Fibroblast of skin of left quadriceps (primary cell): ENCODE measurements around the gene PTPRO.
A peak's percentile ranks its signal among the peaks of the same experiment; 100 is the strongest.

Experiments used
- DNase-seq, 2 experiments: peaks; one replicate each; pipeline ENCODE4 v3.0.0-alpha.2; 2013; ENCODE audit warnings: low read depth in 2 of 2

PTPRO gene

GRCh38 chr12:15322164-15323061 is at the start of gene PTPRO:
Gene PTPRO (plus strand): TSS chr12:15322508.
- DNase-seq, result no peak

GRCh38 chr12:15273896-15274295 is 48.4 kb upstream of the PTPRO start:
- DNase-seq, result no peak

- no peak for DNase-seq
Measured at GRCh38 chr12:15274561-15274967, 47.7 kb upstream of the PTPRO start.

- DNase-seq, result peak; percentile 16 to 20
Measured at GRCh38 chr12:15276088-15276698, 46.1 kb upstream of the PTPRO start.

GRCh38 chr12:15278816-15279658 is 43.3 kb upstream of the PTPRO start:
- DNase-seq, result peak; percentile 43 to 52

GRCh38 chr12:15280930-15281329 is 41.4 kb upstream of the PTPRO start:
- DNase-seq, result no peak

GRCh38 chr12:15289192-15289591 is 33.1 kb upstream of the PTPRO start:
- DNase-seq, result no peak

GRCh38 chr12:15293731-15294130 is 28.6 kb upstream of the PTPRO start:
- no peak for DNase-seq

GRCh38 chr12:15299947-15300346 is 22.4 kb upstream of the PTPRO start:
- no peak for DNase-seq

GRCh38 chr12:15304296-15304695 is 18.0 kb upstream of the PTPRO start:
- DNase-seq, result no peak

GRCh38 chr12:15306605-15307004 is 15.7 kb upstream of the PTPRO start:
- no peak for DNase-seq

GRCh38 chr12:15307079-15307478 is 15.2 kb upstream of the PTPRO start:
- DNase-seq, result no peak

GRCh38 chr12:15318841-15319240 is 3.5 kb upstream of the PTPRO start:
- DNase-seq, result no peak

GRCh38 chr12:15320881-15321280 is 1.4 kb upstream of the PTPRO start:
- no peak for DNase-seq

- DNase-seq, result no peak
Measured at GRCh38 chr12:15323480-15323879, 1.2 kb downstream of the PTPRO start.

- no peak for DNase-seq
Measured at GRCh38 chr12:15329891-15330290, 7.6 kb downstream of the PTPRO start.

- DNase-seq, result peak; percentile 6 to 8
Measured at GRCh38 chr12:15334225-15334624, 11.9 kb downstream of the PTPRO start.

GRCh38 chr12:15335959-15336358 is 13.7 kb downstream of the PTPRO start:
- no peak for DNase-seq

- peak; percentile 37 to 38 for DNase-seq
Measured at GRCh38 chr12:15336768-15337553, 14.7 kb downstream of the PTPRO start.

- no peak for DNase-seq
Measured at GRCh38 chr12:15341371-15341770, 19.1 kb downstream of the PTPRO start.

GRCh38 chr12:15344561-15344960 is 22.3 kb downstream of the PTPRO start:
- no peak for DNase-seq
